GM18519 (cell line): Measurements from ENCODE around the gene TPPP3.

Experiments
- ATAC-seq: cut with Tn5 transposase; IDR thresholded peaks from one replicate; pipeline ENCODE4 v1.9.1; 2021; ENCODE audit warnings: mild to moderate bottlenecking, moderate library complexity; ENCODE audit not compliant: unreplicated experiment, low FRiP score

The TPPP3 gene

GRCh38 chr16:67406111-67406971 is 13.0 kb upstream of the TPPP3 start:
- no peak for ATAC-seq

- no peak for ATAC-seq
These were observed 12.0 kb upstream of the TPPP3 start for GRCh38 chr16:67405336-67405735.

GRCh38 chr16:67404740-67405226 is 11.5 kb upstream of the TPPP3 start:
- no peak for ATAC-seq

GRCh38 chr16:67403976-67404555 is 10.8 kb upstream of the TPPP3 start:
- no peak for ATAC-seq

- ATAC-seq, result no peak
These were observed 7.6 kb upstream of the TPPP3 start for GRCh38 chr16:67400901-67401300.

- ATAC-seq, result no peak
These were observed 6.7 kb upstream of the TPPP3 start for GRCh38 chr16:67399749-67400704.

- no peak for ATAC-seq
These were observed 6.0 kb upstream of the TPPP3 start for GRCh38 chr16:67399218-67399733.

GRCh38 chr16:67398546-67399217 is 5.4 kb upstream of the TPPP3 start:
- no peak for ATAC-seq

GRCh38 chr16:67397812-67398545 is 4.7 kb upstream of the TPPP3 start:
- ATAC-seq, result no peak

- ATAC-seq, result no peak
These were observed 3.9 kb upstream of the TPPP3 start for GRCh38 chr16:67397036-67397801.

GRCh38 chr16:67396159-67397035 is 3.1 kb upstream of the TPPP3 start:
- ATAC-seq, result no peak

- ATAC-seq, result no peak
These were observed 2.3 kb upstream of the TPPP3 start for GRCh38 chr16:67395458-67396158.

GRCh38 chr16:67395105-67395457 is 1.8 kb upstream of the TPPP3 start:
- ATAC-seq, result no peak

GRCh38 chr16:67394155-67395104 is 1.1 kb upstream of the TPPP3 start:
- ATAC-seq, result no peak

GRCh38 chr16:67393788-67394154 is 473 bp upstream of the TPPP3 start:
- ATAC-seq, result no peak
